B cell (primary cell): ENCODE data around the gene SPPL2B.

Experiments used
- EZH2 ChIP-seq: IDR thresholded peaks from 2 replicates; pipeline ENCODE4 v1.6.1; 2012; ENCODE audit warnings: borderline replicate concordance, low read depth, mild to moderate bottlenecking, moderate library complexity, low read length; ENCODE audit not compliant: insufficient read depth, poor library complexity, severe bottlenecking
- TF ChIP-seq, protein P1 (sequence below): fragments of 200-600 bp; IDR thresholded peaks from one replicate; pipeline ENCODE4 v1.8.0; 2022; ENCODE audit warnings: antibody characterized with exemption, mild to moderate bottlenecking

GRCh38 chr19:2333027-2333806, 4.7 kb downstream of the SPPL2B start:
- TF ChIP-seq, protein P1, sequence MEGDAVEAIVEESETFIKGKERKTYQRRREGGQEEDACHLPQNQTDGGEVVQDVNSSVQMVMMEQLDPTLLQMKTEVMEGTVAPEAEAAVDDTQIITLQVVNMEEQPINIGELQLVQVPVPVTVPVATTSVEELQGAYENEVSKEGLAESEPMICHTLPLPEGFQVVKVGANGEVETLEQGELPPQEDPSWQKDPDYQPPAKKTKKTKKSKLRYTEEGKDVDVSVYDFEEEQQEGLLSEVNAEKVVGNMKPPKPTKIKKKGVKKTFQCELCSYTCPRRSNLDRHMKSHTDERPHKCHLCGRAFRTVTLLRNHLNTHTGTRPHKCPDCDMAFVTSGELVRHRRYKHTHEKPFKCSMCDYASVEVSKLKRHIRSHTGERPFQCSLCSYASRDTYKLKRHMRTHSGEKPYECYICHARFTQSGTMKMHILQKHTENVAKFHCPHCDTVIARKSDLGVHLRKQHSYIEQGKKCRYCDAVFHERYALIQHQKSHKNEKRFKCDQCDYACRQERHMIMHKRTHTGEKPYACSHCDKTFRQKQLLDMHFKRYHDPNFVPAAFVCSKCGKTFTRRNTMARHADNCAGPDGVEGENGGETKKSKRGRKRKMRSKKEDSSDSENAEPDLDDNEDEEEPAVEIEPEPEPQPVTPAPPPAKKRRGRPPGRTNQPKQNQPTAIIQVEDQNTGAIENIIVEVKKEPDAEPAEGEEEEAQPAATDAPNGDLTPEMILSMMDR = no peak
- no peak for TF ChIP-seq EZH2
